OCI-LY7 (cell line): Measurements from ENCODE around the gene SPTBN2. TPM values are rescaled to one million over a fixed set of nuclear protein-coding genes. Genes with fewer than 3 reads are reported as not detected.

Source experiments
- BruUV-seq: library from RNA; stranded (reverse); fragments of 400-500 nt; replicated peaks from 2 replicates; lab custom pipeline; 2021; lab: Mats Ljungman, UMichigan
- CTCF ChIA-PET: fragments of 300-600 bp; sonication (Branson Sonifier 250); formaldehyde crosslinking; loops from one replicate; lab custom pipeline; 2022; ENCODE audit warnings: antibody characterized with exemption; ENCODE audit not compliant: unreplicated experiment; lab: Charles Lee
- POLR2A ChIA-PET: fragments of 300-600 bp; sonication (Branson Sonifier 250); formaldehyde crosslinking; loops from one replicate; lab custom pipeline; 2022; ENCODE audit warnings: antibody characterized with exemption; lab: Charles Lee
- DNase-seq: peaks from one replicate; pipeline ENCODE4 v3.0.0-alpha.2; 2015; ENCODE audit warnings: low spot score
- H2AFZ ChIP-seq: fragments of 200-600 bp; sonication (generic), shearing (Covaris generic); 2 replicates; pipeline ENCODE4 v1.6.1; 2014; ENCODE audit warnings: mild to moderate bottlenecking, antibody characterized with exemption, low read length, moderate library complexity
- H3K27ac ChIP-seq: fragments of 200-600 bp; sonication (generic); 2 replicates; pipeline ENCODE4 v1.5.1; 2014; ENCODE audit warnings: mixed run types, low read depth, mild to moderate bottlenecking, moderate library complexity, low read length, inconsistent platforms; ENCODE audit not compliant: poor library complexity, severe bottlenecking
- H3K36me3 ChIP-seq: fragments of 200-600 bp; sonication (generic); 2 replicates; pipeline ENCODE4 v1.6.1; 2014; ENCODE audit warnings: mild to moderate bottlenecking, antibody characterized with exemption, low read length, moderate library complexity, mixed read lengths; ENCODE audit not compliant: insufficient read depth
- H3K4me1 ChIP-seq: fragments of 200-600 bp; sonication (generic); 2 replicates; pipeline ENCODE4 v1.5.1; 2014; ENCODE audit warnings: mild to moderate bottlenecking, low read length; ENCODE audit not compliant: insufficient read depth, poor library complexity, severe bottlenecking
- H3K4me2 ChIP-seq: fragments of 200-600 bp; sonication (generic); 2 replicates; pipeline ENCODE4 v1.6.1; 2014; ENCODE audit warnings: mild to moderate bottlenecking, low read length
- H3K4me3 ChIP-seq: fragments of 200-600 bp; sonication (generic); 2 replicates; pipeline ENCODE4 v1.5.1; 2014; ENCODE audit warnings: mild to moderate bottlenecking, low read depth, low read length; ENCODE audit not compliant: poor library complexity, severe bottlenecking
- H3K79me2 ChIP-seq: fragments of 200-600 bp; sonication (generic); 2 replicates; pipeline ENCODE4 v1.6.1; 2016; ENCODE audit warnings: low read depth, mild to moderate bottlenecking, low read length, moderate library complexity, mixed read lengths; ENCODE audit not compliant: insufficient read depth
- H3K9me2 ChIP-seq: fragments of 200-600 bp; sonication (generic); 2 replicates; pipeline ENCODE4 v1.6.1; 2016; ENCODE audit warnings: mild to moderate bottlenecking, low read length, mixed read lengths; ENCODE audit not compliant: insufficient read depth
- H3K9me3 ChIP-seq: fragments of 200-600 bp; sonication (generic); 2 replicates; pipeline ENCODE4 v1.6.1; 2014; ENCODE audit warnings: mild to moderate bottlenecking, mixed run types, low read length, mixed read lengths
- H4K20me1 ChIP-seq: fragments of 200-600 bp; sonication (generic); 2 replicates; pipeline ENCODE4 v1.6.1; 2014; ENCODE audit warnings: mild to moderate bottlenecking, antibody characterized with exemption, low read length, moderate library complexity, mixed read lengths; ENCODE audit not compliant: insufficient read depth
- EZH2phosphoT487 ChIP-seq: fragments of 200-600 bp; sonication (generic); IDR thresholded peaks from 2 replicates; pipeline ENCODE4 v1.6.1; 2018; ENCODE audit warnings: low read depth, borderline replicate concordance, mild to moderate bottlenecking, mixed run types, antibody characterized with exemption, low read length, moderate library complexity, mixed read lengths
- intact Hi-C: fragments of 100-400 bp; cut with micrococcal nuclease; formaldehyde crosslinking; loops from one replicate; pipeline ENCODE4 v1.10.0; 2022; ENCODE audit not compliant: unreplicated experiment
- total RNA-seq, 2 experiments: library from RNA; depleted of rRNA in 1 of 2; stranded (reverse); fragments of >200 nt in 1 of 2; shearing (Covaris generic) in 1 of 2; gene quantifications; 2 replicates each; pipeline ENCODE4 v1.2.3, GENCODE V29; 2014 to 2022
- TF ChIP-seq, protein P1 (sequence below): fragments of 200-600 bp; sonication (generic); conservative IDR thresholded peaks from 2 replicates; pipeline ENCODE4 v1.5.1; 2014; ENCODE audit warnings: mild to moderate bottlenecking, antibody characterized with exemption, low read length, moderate library complexity, mixed read lengths

Gene SPTBN2
- total RNA-seq, 2 experiments from 2014 or later, result 16.2 to 25.2 TPM

DNA sequence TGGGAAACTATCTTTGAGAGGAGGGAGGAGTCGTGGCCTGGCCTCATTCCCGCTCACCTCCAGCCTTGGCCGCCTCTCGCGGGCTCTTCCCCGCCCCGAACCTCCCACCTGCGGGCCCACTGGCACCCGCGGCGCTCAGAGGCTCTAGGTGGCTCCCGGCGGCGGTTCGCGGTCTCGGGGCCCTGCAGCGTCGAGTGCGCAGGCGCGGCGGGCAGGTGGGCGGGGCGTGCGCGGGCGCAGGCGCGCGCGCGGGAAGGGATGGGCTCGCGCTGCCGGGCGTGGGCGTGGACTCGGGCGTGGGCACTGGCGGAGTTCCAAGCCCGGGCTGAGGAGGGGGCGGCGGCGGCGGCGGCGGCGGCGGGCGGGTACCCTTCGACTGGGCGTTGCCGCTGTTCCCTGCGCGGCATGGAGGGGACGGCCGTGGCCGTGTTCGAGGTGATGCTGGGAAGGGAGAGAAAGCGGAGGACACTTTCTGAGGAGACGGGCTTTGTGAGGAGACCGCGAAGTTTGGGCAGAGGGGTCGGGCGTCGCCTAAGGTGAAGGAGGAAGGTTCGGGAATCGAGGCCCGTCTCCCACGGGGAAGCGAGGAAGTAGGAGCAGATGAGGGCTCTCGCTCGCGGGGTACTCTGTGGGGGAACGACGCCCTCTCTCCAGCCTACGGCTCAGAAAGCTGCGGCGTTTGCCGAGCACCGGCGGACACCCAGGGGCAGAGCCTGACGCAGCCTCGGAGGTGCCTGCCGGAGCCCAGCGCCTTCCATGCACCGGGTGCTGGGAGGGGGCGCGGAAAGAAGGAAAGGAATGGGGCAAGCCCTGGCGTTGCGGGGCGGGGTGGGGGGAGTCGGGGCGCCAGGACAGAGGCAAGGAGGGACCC, 15.7 kb upstream of the SPTBN2 start:
- peaks cover 36% of the 10 kb centered on the region for H3K4me1 ChIP-seq
- intact Hi-C loops, result loop anchor here (1.0 to 2.0 kb wide), 2 partner anchors 50 to 56 kb away; no protein-coding TSS in a partner anchor
- H3K9me3 ChIP-seq, result peaks cover 16% of the 10 kb centered on the region; the same call in 1 of the 2 replicates
- peak; percentile 88 for DNase-seq
- BruUV-seq, result no TSS peak
- peaks cover 2% of the 10 kb centered on the region for H3K36me3 ChIP-seq
- peak overlapping the region; percentile 86 for H3K4me3 ChIP-seq
- POLR2A ChIA-PET, result interaction anchor here (0.7 kb wide), 1 partner anchor 88 kb away, joined by 4 read pairs; no protein-coding TSS in a partner anchor
- H3K9me2 ChIP-seq, result no peaks in the 10 kb centered on the region
- H3K27ac ChIP-seq, result peak overlapping the region; percentile 62
- H3K4me2 ChIP-seq, result peak overlapping the region; percentile 77
- TF ChIP-seq, protein P1, sequence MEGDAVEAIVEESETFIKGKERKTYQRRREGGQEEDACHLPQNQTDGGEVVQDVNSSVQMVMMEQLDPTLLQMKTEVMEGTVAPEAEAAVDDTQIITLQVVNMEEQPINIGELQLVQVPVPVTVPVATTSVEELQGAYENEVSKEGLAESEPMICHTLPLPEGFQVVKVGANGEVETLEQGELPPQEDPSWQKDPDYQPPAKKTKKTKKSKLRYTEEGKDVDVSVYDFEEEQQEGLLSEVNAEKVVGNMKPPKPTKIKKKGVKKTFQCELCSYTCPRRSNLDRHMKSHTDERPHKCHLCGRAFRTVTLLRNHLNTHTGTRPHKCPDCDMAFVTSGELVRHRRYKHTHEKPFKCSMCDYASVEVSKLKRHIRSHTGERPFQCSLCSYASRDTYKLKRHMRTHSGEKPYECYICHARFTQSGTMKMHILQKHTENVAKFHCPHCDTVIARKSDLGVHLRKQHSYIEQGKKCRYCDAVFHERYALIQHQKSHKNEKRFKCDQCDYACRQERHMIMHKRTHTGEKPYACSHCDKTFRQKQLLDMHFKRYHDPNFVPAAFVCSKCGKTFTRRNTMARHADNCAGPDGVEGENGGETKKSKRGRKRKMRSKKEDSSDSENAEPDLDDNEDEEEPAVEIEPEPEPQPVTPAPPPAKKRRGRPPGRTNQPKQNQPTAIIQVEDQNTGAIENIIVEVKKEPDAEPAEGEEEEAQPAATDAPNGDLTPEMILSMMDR, result no peak
- TF ChIP-seq EZH2phosphoT487, result no peak
- H3K79me2 ChIP-seq, result peaks cover 41% of the 10 kb centered on the region
- 0 out of 2 replicates have a peak, but pooled peaks cover 5% of the 10 kb centered on the region for H4K20me1 ChIP-seq
- CTCF ChIA-PET, result no interaction called here
- peak overlapping the region; percentile 67 for H2AFZ ChIP-seq

DNA sequence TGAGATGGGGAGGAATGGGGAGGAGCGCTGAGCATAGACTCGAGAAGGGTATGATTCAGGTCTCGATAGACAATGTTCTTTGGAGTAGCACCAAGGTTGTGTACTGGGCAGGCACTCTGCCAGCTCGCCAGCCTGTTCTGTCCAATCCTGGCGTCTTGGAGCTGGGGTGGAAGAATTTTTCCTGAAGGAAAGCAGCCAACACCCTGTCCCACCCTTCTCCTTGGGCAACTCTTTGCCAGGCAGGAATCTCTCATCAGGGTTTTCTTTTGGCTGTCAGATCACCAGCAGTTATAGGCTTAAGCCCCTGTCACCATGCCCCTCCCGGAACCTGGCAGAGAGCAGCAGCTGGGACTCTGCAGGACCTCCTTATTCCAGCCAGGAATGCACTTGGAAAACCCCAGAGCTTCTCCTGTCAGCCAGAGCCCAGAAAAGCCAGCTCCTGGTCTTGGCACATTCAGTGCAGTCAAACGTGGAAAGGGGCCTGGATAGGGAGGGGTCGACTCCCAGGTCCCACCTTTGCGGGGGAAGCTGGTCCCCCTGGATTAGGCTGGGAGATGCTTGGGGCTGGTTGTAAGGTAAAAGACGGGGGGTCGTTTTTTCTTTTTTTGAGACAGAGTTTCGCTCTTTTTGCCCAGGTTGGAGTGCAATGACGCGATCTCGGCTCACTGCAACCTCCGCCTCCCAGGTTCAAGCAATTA, 14.4 kb upstream of the SPTBN2 start:
- ChIA-PET POLR2A (interaction anchor here (1.4 kb wide), 1 partner anchor 12 kb away, joined by 6 read pairs; no protein-coding TSS in a partner anchor), CTCF (no interaction called here)
- Histone ChIP-seq H3K4me2 (peak overlapping the region; percentile 77), H3K27ac (no peak overlapping the region), H4K20me1 (0 out of 2 replicates have a peak, but pooled peaks cover 5% of the 10 kb centered on the region), H3K4me1 (peaks cover 27% of the 10 kb centered on the region), H3K9me3 (peaks cover 15% of the 10 kb centered on the region; the same call in 1 of the 2 replicates), H3K9me2 (no peaks in the 10 kb centered on the region), H3K4me3 (peak overlapping the region; percentile 86), H2AFZ (no peak overlapping the region; the same call in 1 of the 2 replicates), H3K79me2 (peaks cover 28% of the 10 kb centered on the region), H3K36me3 (no peaks in the 10 kb centered on the region; the same call in none of the 2 replicates)
- no peak for DNase-seq
- intact Hi-C loops, result no loop called here
- no peak for TF ChIP-seq EZH2phosphoT487
- TF ChIP-seq, protein P1, result no peak
- no TSS peak for BruUV-seq
